ENCODE measurements around the gene BRMS1.
A peak's percentile ranks its signal among the peaks of the same experiment; 100 is the strongest.

Gene BRMS1

GRCh38 chr11:66297610-66298009 lies 47.3 kb downstream of the BRMS1 start:
- no peak for DNase-seq

GRCh38 chr11:66294626-66295620 lies 50.0 kb downstream of the BRMS1 start:
- no peak for DNase-seq

DNA sequence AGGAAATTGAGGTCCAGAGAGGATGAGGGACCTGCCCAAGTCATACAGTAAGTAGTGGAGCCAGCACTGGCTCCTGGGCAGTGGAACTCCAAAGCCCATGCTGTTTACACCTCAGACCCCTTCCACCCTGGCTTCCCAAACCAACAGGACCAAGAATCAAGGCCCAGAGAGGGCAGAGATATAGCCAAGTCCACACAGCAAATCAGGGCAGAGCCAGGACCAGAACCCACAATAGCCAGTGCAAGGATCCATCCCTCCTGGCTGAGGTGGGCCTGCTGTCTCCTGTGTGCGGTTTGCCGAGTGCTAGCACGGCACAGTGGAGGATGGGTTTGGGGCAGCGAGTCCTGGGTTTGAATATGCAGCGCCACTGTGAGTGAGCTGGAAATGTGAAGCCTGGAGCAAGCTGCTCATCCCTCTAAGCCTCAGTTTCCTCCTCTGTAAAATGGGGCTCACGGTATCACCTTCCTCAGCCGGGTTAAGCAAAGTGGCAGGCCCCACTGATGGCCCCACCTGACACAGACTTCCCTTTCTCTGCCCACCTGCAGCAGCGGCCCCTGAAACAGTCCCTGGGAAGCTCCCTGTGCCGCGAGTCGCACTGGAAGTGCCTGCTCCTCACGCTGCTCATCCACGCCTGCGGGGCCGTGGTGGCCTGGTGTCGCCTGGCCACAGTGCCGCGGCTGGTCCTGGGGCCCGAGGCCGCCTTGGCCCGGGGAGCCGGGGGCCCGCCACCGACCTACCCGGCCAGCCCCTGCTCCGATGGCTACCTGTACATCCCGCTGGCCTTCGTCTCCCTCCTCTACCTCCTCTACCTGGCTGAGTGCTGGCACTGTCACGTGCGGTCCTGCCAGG lies 50.9 kb downstream of the BRMS1 start:
- DNase-seq, result no peak

GRCh38 chr11:66293352-66293751 lies 51.6 kb downstream of the BRMS1 start:
- no peak for DNase-seq

GRCh38 chr11:66292543-66293332 lies 52.2 kb downstream of the BRMS1 start:
- DNase-seq, result no peak

- DNase-seq, result no peak
Observed at GRCh38 chr11:66291706-66292542, 53.0 kb downstream of the BRMS1 start, which contains the start of gene TMEM151A. Gene TMEM151A, plus strand, starts transcription at chr11:66291894. Its CDS starts 120 bp downstream, at chr11:66292014.

DNA sequence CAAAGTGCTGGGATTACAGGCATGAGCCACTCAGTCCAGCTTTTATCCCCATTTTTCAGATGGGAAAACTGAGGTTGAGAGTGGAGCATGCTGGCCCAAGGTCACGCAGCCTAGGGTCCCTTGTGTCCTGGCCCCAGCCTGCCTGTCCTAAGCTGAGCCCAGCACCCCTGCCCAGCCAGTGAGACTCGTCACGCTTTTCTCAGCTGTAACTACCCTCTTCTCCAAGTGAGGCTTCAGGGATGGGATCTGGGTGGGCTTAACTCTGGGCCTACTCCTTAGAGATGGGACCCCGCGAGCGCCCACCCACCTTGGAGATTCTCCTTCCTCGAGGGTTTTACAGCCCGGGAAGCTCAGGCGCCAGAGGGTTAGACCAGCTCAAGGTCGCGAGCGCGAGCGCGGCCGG lies 53.6 kb downstream of the BRMS1 start:
- no peak for DNase-seq

DNA sequence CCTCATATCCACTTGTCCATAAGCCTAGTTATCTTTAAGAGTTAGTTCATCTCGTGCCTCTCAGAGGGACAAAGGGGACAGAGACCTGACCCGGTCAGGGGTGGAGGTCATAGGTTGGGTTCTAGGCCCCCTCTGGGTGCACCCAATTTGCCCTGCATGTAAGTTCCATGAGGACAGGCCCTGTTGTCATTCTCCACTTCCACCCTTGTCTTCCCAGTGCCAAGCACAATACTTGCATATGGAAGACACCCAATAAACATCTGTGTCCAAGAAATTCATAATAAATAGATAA lies 54.6 kb downstream of the BRMS1 start:
- no peak for DNase-seq

GRCh38 chr11:66289548-66290329 lies 55.2 kb downstream of the BRMS1 start:
- DNase-seq, result no peak

DNA sequence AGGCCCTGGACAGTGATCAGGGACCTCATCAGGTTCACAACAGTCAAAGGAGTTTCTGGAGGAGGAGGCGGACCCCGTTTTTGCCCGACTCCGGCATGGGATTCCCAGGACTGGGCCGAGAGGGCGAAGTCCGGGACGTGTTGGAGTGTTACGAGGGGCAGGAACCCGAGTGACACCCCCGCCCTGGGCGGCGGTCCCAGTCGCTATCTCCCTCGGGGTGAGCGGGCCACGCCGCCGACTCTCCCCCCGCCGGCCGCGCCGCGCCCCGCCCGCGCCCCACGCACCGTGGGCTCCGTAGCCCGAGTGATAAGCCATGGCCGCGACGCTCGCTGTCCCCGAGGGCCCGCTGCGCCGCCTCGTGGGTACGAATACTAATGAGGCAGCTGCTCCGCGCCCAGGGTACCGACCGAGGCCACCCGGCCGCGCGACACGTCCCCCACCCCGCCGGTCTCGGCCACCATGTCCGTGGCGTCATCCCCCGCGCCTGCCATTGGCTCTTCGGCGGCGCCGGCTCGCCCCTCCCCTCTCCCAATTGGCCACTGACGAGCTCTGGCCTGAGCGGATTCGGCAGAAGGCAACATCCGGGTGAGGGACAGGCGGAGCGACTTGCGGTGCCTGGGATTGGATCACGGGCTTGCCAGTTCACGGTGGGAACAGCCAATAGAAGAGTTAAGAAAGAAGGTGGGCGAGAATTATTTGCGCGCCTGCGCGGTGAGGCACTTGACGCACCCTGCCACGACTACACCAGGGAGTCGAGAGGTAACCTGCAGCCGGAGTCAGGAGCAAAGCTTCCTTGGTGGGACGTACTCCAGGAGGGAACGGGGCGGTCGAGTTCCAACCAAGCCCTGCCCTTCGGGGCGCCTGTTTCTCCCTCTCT lies 56.0 kb downstream of the BRMS1 start, which contains the start of gene YIF1A:
Gene YIF1A (minus strand): TSS at position 473 of the 877 bp plus-strand sequence. CDS start 158 bp downstream, at position 315.
- peak; percentile 99 for DNase-seq

DNA sequence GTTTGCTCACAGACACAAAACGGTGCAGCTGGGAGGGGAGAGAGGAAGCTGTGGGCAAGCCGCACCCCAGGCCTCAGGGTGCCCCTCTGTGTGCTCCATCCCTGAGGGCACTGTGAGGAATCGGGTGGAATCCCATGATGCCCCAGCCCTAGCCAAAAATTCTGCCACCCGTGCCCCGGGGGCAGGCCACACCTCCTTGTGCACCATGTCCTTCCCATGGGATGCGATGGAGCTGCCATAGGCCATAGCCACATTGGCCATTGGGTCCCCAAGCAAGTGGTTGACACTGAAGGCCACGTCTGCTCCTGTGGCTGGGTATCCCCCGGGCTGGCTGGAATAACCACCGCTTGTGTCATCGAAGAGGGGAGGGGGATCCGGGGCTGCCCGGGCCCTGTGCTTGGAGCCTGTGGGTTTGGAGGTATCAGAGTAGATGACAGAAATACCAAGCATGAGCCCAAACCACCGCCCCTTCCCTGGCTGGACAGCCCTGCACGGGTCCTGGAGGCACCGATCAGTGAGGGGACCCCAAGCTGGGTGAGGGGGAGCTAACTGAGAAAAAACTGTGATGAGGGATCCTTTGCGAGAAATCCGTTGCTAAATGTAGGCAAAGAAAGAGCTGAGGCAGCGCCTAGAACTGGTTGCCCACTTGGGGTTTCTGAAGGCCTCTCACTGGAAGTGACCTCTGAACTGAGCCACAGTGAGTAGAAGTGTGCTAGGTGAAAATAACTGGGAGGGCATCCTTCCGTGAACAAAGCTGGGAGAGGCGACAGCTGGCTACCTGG lies 56.8 kb downstream of the BRMS1 start:
- DNase-seq, result no peak
